ENCODE results near the gene DSTYK.
"Not testable (repeated sequence)": the region's sequence is repeated elsewhere in the genome, so short reads cannot be mapped to it uniquely, and the experiment has no call there.

Gene DSTYK

GRCh38 chr1:205214756-205215155 is 3.3 kb upstream of the DSTYK start:
- no peak for DNase-seq

- DNase-seq, result no peak
These were observed 486 bp upstream of the DSTYK start for GRCh38 chr1:205211839-205212536.

GRCh38 chr1:205210756-205211168 is 740 bp downstream of the DSTYK start:
- DNase-seq, result no peak

- no peak for DNase-seq
These were observed 2.7 kb downstream of the DSTYK start for GRCh38 chr1:205208811-205209210.

- DNase-seq, result no peak
These were observed 6.4 kb downstream of the DSTYK start for GRCh38 chr1:205205055-205205454.

GRCh38 chr1:205204552-205204951 is 7.0 kb downstream of the DSTYK start:
- DNase-seq, result no peak

- no peak for DNase-seq
These were observed 11.6 kb downstream of the DSTYK start for GRCh38 chr1:205199931-205200299.

- no peak for DNase-seq
These were observed 12.2 kb downstream of the DSTYK start for GRCh38 chr1:205199090-205199930.

GRCh38 chr1:205192287-205192686 is 19.2 kb downstream of the DSTYK start:
- no peak for DNase-seq

- peak; percentile 76 for DNase-seq
These were observed 19.9 kb downstream of the DSTYK start for GRCh38 chr1:205191622-205192021.

- DNase-seq, result no peak
These were observed 20.5 kb downstream of the DSTYK start for GRCh38 chr1:205190845-205191577.

GRCh38 chr1:205189131-205189530 is 22.4 kb downstream of the DSTYK start:
- no peak for DNase-seq

GRCh38 chr1:205188596-205188995 is 22.9 kb downstream of the DSTYK start:
- DNase-seq, result peak; percentile 23

GRCh38 chr1:205188098-205188497 is 23.4 kb downstream of the DSTYK start:
- DNase-seq, result no peak

GRCh38 chr1:205187420-205187819 is 24.1 kb downstream of the DSTYK start:
- no peak for DNase-seq

GRCh38 chr1:205186191-205186590 is 25.3 kb downstream of the DSTYK start:
- no peak for DNase-seq

- no peak for DNase-seq
These were observed 27.7 kb downstream of the DSTYK start for GRCh38 chr1:205183676-205184335.

GRCh38 chr1:205182930-205183329 is 28.6 kb downstream of the DSTYK start:
- DNase-seq, result no peak

GRCh38 chr1:205180331-205180730 is 31.2 kb downstream of the DSTYK start:
- DNase-seq, result not testable (repeated sequence)

GRCh38 chr1:205179842-205180241 is 31.7 kb downstream of the DSTYK start:
- DNase-seq, result no peak

GRCh38 chr1:205172729-205173366 is 38.7 kb downstream of the DSTYK start:
- DNase-seq, result no peak

- no peak for DNase-seq
These were observed 40.1 kb downstream of the DSTYK start for GRCh38 chr1:205171369-205171768.
